ENCODE data around the gene SULT6B1.
"Not testable (repeated sequence)": the region's sequence is repeated elsewhere in the genome, so short reads cannot be mapped to it uniquely, and the experiment has no call there.

Gene SULT6B1

DNA sequence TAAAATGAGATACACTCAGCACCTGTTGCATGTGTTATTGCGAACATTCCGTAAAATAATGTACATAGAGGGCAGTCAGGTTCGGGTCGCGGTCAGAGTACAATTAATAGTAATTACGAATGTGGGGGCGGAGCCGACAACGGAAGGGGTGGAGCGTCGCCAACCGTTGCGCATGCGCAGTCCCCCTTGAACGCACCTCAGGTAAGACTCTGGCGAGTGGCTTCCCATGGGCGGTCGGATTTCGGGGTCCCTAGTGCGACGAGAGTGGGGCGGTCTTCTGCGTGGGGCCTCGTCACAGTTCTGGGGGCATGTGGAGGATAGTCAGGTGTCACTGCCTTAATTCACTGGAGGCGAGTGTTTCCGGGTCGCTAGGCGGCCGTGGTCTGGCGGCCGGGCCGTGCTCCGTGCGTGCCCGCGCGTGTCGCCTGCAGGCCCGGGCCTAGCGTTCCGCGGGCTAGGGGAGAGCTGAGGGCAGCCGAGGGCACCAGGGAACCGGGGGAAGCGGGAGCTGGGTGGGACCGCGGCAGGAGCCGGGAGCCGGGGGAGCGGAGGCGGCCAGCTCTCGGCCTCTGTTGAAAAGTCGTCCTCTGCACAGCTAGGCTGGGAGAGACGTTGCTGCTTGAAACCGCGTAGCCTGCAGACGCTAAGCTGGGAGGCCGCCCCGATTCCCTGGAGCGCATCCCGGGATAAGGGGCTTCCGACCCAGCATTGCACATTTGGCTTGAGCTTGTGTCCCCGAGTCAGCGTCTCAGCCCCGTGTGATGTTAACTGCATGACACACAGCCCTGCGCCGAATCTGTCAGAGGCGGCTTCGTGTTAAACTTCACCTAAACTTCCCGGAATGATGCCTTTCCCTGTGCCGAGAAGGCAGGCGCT, 8.1 kb upstream of the SULT6B1 start, which contains the start of gene CEBPZOS:
Gene CEBPZOS, plus strand, starts transcription at position 177 of the 876 bp plus-strand sequence. CDS start 3,209 bp downstream, outside the sequence.
- H3K27me3 ChIP-seq (ENCODE audit: control insufficient read depth, insufficient read depth, low read length, poor library complexity, severe bottlenecking): no peaks in the 10 kb centered on the region
- 63 to 65% methylated on average over 72 of the region's 72 CpGs for WGBS, 2 experiments
- peak within 1 kb of the TSS; percentile 51 for H3K4me3 ChIP-seq (ENCODE audit: insufficient read depth, low read depth, low read length)
- no peak within 1 kb of the TSS for H3K27ac ChIP-seq (ENCODE audit: insufficient read depth, low read depth, low read length, poor library complexity, severe bottlenecking)
- no peaks in the 10 kb centered on the region for H3K36me3 ChIP-seq (ENCODE audit: control insufficient read depth, insufficient read depth, low read length)
- no peaks in the 10 kb centered on the region for H3K9me3 ChIP-seq (ENCODE audit: control insufficient read depth, low read length)
- peaks cover 3% of the 10 kb centered on the region for H3K4me1 ChIP-seq (ENCODE audit: control insufficient read depth, insufficient read depth, low read length)

GRCh38 chr2:37195862-37196319, 7.4 kb upstream of the SULT6B1 start:
- WGBS, 2 experiments: 93 to 94% methylated on average over 20 of the region's 20 CpGs
- H3K27ac ChIP-seq (ENCODE audit: insufficient read depth, low read depth, low read length, poor library complexity, severe bottlenecking): not testable (repeated sequence)
- peak overlapping the region; percentile 51 for H3K4me3 ChIP-seq (ENCODE audit: insufficient read depth, low read depth, low read length)

GRCh38 chr2:37192551-37192950, 4.1 kb upstream of the SULT6B1 start:
- Histone ChIP-seq H3K4me1 (ENCODE audit: control insufficient read depth, insufficient read depth, low read length) (peaks cover 4% of the 10 kb centered on the region), H3K27ac (ENCODE audit: insufficient read depth, low read depth, low read length, poor library complexity, severe bottlenecking) (no peak overlapping the region), H3K9me3 (ENCODE audit: control insufficient read depth, low read length) (no peaks in the 10 kb centered on the region), H3K36me3 (ENCODE audit: control insufficient read depth, insufficient read depth, low read length) (no peaks in the 10 kb centered on the region), H3K4me3 (ENCODE audit: insufficient read depth, low read depth, low read length) (no peak overlapping the region), H3K27me3 (ENCODE audit: control insufficient read depth, insufficient read depth, low read length, poor library complexity, severe bottlenecking) (peaks cover 4% of the 10 kb centered on the region)
- 50% methylated on average over 1 of the region's 1 CpG for WGBS, 2 experiments

More at GRCh38 chr2:37195862-37196319, 7.4 kb upstream of the SULT6B1 start:
- not testable (repeated sequence) for H3K9me3 ChIP-seq (ENCODE audit: control insufficient read depth, low read length); H3K4me1 ChIP-seq (ENCODE audit: control insufficient read depth, insufficient read depth, low read length); H3K27me3 ChIP-seq (ENCODE audit: control insufficient read depth, insufficient read depth, low read length, poor library complexity, severe bottlenecking); H3K36me3 ChIP-seq (ENCODE audit: control insufficient read depth, insufficient read depth, low read length)

- no peak overlapping the region for H3K27ac ChIP-seq (ENCODE audit: insufficient read depth, low read depth, low read length, poor library complexity, severe bottlenecking)
- H3K4me1 ChIP-seq (ENCODE audit: control insufficient read depth, insufficient read depth, low read length): peaks cover 4% of the 10 kb centered on the region
- peaks cover 4% of the 10 kb centered on the region for H3K27me3 ChIP-seq (ENCODE audit: control insufficient read depth, insufficient read depth, low read length, poor library complexity, severe bottlenecking)
- H3K9me3 ChIP-seq (ENCODE audit: control insufficient read depth, low read length): no peaks in the 10 kb centered on the region
- no peak overlapping the region for H3K4me3 ChIP-seq (ENCODE audit: insufficient read depth, low read depth, low read length)
- no peaks in the 10 kb centered on the region for H3K36me3 ChIP-seq (ENCODE audit: control insufficient read depth, insufficient read depth, low read length)
- 73 to 75% methylated on average over 6 of the region's 6 CpGs for WGBS, 2 experiments
These were observed 3.3 kb upstream of the SULT6B1 start for GRCh38 chr2:37191747-37192146.

DNA sequence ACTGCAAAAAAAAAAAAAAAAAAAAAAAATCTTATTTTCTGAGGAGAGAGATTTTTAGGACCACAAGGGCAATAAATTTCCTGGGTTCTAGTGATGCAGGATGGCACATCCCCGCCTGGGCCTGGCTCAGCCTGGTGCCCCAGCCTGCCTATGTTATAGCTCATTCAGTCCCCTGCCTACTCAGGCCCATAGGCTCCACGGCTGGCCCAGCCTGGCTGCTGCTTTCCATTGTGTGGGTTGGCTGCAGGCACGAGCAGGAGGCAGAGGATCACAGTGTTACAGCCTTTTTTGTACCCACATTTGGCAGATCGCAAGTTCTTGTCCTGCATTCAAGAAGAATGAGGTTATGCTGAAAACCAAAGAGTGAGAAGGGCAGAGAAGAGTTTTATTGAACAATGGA, 2.8 kb upstream of the SULT6B1 start:
- Histone ChIP-seq H3K4me1 (ENCODE audit: control insufficient read depth, insufficient read depth, low read length) (peaks cover 4% of the 10 kb centered on the region), H3K27me3 (ENCODE audit: control insufficient read depth, insufficient read depth, low read length, poor library complexity, severe bottlenecking) (peaks cover 4% of the 10 kb centered on the region), H3K4me3 (ENCODE audit: insufficient read depth, low read depth, low read length) (no peak overlapping the region), H3K36me3 (ENCODE audit: control insufficient read depth, insufficient read depth, low read length) (no peaks in the 10 kb centered on the region), H3K27ac (ENCODE audit: insufficient read depth, low read depth, low read length, poor library complexity, severe bottlenecking) (no peak overlapping the region), H3K9me3 (ENCODE audit: control insufficient read depth, low read length) (no peaks in the 10 kb centered on the region)
- WGBS, 2 experiments: 59 to 65% methylated on average over 4 of the region's 4 CpGs

- no peaks in the 10 kb centered on the region for H3K9me3 ChIP-seq (ENCODE audit: control insufficient read depth, low read length)
- WGBS, 2 experiments: 90 to 92% methylated on average over 4 of the region's 4 CpGs
- H3K27me3 ChIP-seq (ENCODE audit: control insufficient read depth, insufficient read depth, low read length, poor library complexity, severe bottlenecking): peaks cover 4% of the 10 kb centered on the region
- no peak overlapping the region for H3K27ac ChIP-seq (ENCODE audit: insufficient read depth, low read depth, low read length, poor library complexity, severe bottlenecking)
- no peak overlapping the region for H3K4me3 ChIP-seq (ENCODE audit: insufficient read depth, low read depth, low read length)
- no peaks in the 10 kb centered on the region for H3K36me3 ChIP-seq (ENCODE audit: control insufficient read depth, insufficient read depth, low read length)
- peaks cover 4% of the 10 kb centered on the region for H3K4me1 ChIP-seq (ENCODE audit: control insufficient read depth, insufficient read depth, low read length)
These were observed 1.8 kb upstream of the SULT6B1 start for GRCh38 chr2:37190290-37190689.

DNA sequence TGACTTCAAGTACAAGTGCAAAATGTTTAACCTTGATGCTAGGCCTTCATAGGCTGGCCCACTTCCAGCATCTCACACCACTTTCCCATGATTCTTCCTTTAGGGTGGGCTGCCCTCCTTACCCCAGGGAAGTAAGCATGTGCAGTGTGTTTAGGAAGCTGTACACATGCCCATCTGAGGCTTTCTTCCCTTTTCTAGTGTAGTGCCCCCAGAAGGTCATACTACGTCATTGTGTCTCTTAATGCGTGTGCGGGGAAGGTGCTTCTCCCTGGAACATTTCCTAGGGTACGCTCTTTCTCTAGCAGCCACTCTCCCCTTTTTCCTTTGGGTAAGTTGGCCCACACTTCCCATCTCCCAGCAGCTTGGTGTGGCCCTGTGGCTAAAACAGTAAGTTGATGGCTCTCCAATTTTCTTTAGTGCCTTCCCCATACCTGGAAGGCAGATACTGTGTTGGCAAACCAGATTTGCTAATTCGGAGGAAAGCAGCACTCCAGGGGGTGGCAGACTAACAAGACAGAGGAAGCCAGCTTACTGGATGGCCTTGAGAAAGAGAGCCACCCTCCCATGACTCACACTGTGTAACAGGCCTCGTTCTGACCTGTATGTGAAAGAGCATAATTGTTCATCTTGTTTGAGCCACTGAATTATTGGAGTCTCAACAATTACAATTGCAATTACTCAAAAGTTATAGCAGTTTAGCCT, 1.1 kb upstream of the SULT6B1 start:
- Histone ChIP-seq H3K9me3 (ENCODE audit: control insufficient read depth, low read length) (no peaks in the 10 kb centered on the region), H3K36me3 (ENCODE audit: control insufficient read depth, insufficient read depth, low read length) (no peaks in the 10 kb centered on the region), H3K4me1 (ENCODE audit: control insufficient read depth, insufficient read depth, low read length) (peaks cover 4% of the 10 kb centered on the region), H3K27ac (ENCODE audit: insufficient read depth, low read depth, low read length, poor library complexity, severe bottlenecking) (no peak overlapping the region), H3K27me3 (ENCODE audit: control insufficient read depth, insufficient read depth, low read length, poor library complexity, severe bottlenecking) (peaks cover 4% of the 10 kb centered on the region), H3K4me3 (ENCODE audit: insufficient read depth, low read depth, low read length) (no peak overlapping the region)
- 69 to 78% methylated on average over 6 of the region's 6 CpGs for WGBS, 2 experiments

DNA sequence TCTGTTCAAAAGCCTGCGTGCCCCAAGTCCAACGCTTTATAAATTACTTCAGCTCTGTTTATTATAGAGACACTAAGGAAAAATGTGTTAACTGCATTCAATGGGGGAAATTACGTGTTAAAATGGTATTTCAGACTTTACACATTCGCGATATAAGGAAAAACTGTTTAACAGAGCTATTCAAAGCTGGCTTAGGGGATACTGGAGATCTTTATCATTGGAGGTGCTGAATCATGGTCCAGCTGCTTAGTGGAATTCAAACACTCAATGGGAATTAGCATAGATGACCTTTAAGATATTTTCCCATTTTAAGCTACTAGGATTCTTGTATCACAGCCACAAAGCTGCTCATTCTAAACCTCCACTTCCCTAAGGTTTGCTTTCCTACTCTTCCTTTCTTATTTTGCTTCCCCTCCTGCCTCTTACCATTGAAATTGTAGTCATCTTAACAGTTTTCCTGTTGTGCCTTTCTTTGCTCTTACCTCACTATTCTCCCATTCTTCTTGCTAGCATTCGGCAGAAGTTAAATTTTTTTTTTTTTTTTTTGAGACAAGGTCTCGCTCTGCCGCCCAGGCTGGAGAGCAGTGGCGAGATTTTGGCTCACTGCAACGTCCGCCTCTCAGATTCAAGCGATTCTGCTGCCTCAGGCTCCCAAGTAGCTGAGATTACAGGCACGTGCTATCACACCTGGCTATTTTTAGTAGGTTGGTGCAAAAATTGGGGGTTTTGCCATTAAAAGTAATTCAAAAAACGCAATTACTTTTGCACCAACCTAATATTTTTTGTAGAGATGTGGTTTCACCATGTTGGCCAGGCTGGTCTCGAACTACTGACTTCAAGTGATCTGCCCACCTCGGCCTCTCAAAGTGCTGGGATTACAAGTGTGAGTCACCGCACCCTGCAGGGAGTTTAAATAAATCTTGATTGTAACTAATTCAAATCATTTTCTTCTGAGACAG, 6.5 kb downstream of the SULT6B1 start:
- Histone ChIP-seq H3K27me3 (ENCODE audit: control insufficient read depth, insufficient read depth, low read length, poor library complexity, severe bottlenecking) (no peaks in the 10 kb centered on the region), H3K27ac (ENCODE audit: insufficient read depth, low read depth, low read length, poor library complexity, severe bottlenecking) (no peak overlapping the region), H3K4me1 (ENCODE audit: control insufficient read depth, insufficient read depth, low read length) (no peaks in the 10 kb centered on the region), H3K36me3 (ENCODE audit: control insufficient read depth, insufficient read depth, low read length) (no peaks in the 10 kb centered on the region), H3K9me3 (ENCODE audit: control insufficient read depth, low read length) (no peaks in the 10 kb centered on the region), H3K4me3 (ENCODE audit: insufficient read depth, low read depth, low read length) (no peak overlapping the region)
- 60 to 63% methylated on average over 15 to 17 of the region's 17 CpGs for WGBS, 2 experiments

GRCh38 chr2:37180640-37181039, 7.8 kb downstream of the SULT6B1 start:
- Histone ChIP-seq H3K27me3 (ENCODE audit: control insufficient read depth, insufficient read depth, low read length, poor library complexity, severe bottlenecking) (no peaks in the 10 kb centered on the region), H3K36me3 (ENCODE audit: control insufficient read depth, insufficient read depth, low read length) (no peaks in the 10 kb centered on the region), H3K4me1 (ENCODE audit: control insufficient read depth, insufficient read depth, low read length) (no peaks in the 10 kb centered on the region), H3K9me3 (ENCODE audit: control insufficient read depth, low read length) (no peaks in the 10 kb centered on the region), H3K4me3 (ENCODE audit: insufficient read depth, low read depth, low read length) (no peak overlapping the region), H3K27ac (ENCODE audit: insufficient read depth, low read depth, low read length, poor library complexity, severe bottlenecking) (no peak overlapping the region)
- WGBS, 2 experiments: 95 to 96% methylated on average over 5 of the region's 5 CpGs

Data from ectodermal cell (in vitro differentiated cells).